ENCODE measurements around the gene IL1RL2.
A peak's percentile ranks its signal among the peaks of the same experiment; 100 is the strongest.

Gene IL1RL2

GRCh38 chr2:102159295-102159694 is 27.5 kb upstream of the IL1RL2 start:
- DNase-seq = no peak

GRCh38 chr2:102166189-102166845 is 20.5 kb upstream of the IL1RL2 start:
- DNase-seq = no peak

DNA sequence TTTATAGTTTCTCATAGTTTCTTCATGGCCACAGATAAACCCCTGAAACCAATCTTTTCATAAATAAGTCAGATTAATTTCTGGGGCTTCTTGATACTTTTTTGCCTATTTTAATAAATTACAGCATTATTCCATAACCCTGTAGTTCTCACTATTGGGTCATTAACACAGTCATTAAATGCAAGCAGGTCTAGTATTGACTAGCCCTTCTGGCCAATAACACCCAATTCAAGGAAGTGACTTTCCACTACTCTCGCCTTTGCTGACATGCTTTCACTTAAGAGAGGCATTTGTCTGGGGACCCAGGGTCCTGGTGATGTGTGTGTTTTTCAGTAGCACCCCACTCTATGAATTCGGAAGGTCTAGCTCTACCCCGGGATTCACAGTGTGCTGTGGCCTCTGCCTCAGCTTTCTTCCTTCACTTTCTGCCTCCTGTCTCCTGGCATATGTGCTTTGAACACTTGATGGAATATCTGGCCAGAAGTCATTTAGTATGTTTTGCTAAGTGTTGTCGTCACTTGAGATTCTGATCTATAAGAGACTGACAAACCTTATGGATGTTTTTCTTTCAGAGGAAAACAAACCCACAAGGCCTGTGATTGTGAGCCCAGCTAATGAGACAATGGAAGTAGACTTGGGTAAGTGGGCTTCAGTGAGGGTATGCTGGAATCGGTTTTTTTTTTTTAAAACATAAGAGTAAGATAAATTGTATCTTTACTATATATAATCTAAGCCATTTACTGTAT is 18.6 kb upstream of the IL1RL2 start:
- DNase-seq = no peak

DNA sequence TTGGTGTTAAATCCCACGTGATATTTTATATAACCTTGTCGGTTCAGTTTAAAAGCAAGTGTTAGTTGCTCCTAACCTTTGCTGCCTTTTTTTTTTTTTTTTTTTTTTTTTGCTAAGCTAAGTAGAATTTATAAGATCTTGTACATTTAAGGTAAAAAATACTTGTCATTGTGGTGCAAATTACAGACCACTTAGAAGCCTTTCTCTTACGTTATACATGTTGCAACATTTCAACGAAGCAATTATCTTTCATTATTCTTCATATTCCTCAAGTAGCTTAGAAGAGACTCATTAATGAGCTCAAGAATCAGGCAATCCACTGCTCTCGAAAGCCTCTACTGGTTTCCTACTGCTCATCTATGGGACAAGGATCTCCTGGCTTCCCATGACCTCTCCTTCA is 14.9 kb upstream of the IL1RL2 start:
- DNase-seq = no peak

DNA sequence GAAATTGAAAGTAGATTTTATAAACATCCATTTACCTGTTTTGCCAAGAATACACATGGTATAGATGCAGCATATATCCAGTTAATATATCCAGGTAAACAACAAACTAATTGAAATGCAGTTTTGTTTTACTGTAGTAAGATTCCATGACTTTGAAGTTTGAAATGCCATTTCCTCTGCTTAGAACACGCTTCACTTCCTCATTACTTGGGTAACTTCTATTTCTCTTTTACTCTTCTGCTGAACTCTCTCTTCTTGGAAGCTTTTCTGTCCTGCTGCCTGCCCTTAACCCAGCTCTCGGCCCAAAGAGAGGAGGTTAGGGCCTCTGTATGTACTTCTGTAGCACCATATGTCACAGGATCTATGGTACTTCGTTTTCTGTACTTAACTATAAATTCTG is 14.1 kb upstream of the IL1RL2 start:
- no peak for DNase-seq

DNA sequence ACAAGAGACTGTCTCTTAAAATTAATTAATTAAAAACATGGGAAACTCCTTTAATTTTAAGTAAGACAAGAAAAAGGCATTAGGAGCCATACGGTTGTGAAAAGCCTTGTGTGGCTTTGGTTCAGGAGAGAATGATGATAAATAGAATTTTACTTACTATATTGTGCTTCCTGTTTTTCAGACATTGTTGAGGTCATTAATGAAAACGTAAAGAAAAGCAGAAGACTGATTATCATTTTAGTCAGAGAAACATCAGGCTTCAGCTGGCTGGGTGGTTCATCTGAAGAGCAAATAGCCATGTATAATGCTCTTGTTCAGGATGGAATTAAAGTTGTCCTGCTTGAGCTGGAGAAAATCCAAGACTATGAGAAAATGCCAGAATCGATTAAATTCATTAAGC is 10.7 kb upstream of the IL1RL2 start:
- DNase-seq = no peak

- no peak for DNase-seq
Measured at GRCh38 chr2:102177814-102178478, 8.9 kb upstream of the IL1RL2 start.

GRCh38 chr2:102179061-102179460 is 7.8 kb upstream of the IL1RL2 start:
- DNase-seq = no peak

DNA sequence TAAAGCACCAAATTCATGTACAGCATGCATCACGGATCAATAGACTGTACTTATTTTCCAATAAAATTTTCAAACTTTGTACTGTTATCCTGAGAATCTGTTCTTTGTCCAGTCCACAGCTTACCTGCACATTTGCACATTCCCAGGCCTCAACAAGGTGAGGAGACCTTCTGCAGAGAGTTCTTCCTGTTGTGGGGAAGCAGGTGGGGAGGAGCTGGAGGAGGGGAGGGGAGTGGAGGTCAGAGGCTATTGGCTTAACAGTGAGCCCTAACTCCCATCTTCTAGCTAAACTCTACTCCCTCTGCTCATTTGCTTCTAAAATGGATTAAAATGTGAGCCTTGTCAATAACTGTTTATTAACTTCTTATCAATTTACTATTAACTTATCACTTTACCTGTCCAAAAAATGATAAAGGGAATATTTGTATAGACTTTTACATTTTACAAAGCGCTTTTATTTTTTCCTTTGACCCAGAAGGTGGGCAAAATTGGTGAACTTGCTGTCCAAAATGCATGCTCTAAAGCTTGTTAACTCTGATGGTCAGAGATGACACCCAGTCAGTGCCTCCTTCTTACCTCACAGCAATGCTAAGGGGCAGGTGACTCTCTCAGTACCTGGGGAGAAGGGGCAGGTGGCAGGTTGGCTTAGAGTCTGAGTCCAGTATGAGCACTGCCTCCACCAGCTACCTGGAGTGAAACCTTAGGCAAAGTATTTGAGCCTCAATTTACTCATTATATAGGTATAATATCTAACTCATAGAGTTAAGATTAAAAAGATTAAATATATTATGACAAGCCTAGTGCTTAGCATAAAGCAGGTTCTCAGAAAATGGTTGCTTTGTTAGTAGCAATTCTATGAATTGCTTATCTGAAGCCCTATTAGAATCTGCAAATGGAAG is 6.8 kb upstream of the IL1RL2 start:
- no peak for DNase-seq

- no peak for DNase-seq
Measured at GRCh38 chr2:102180687-102180999, 6.2 kb upstream of the IL1RL2 start.

DNA sequence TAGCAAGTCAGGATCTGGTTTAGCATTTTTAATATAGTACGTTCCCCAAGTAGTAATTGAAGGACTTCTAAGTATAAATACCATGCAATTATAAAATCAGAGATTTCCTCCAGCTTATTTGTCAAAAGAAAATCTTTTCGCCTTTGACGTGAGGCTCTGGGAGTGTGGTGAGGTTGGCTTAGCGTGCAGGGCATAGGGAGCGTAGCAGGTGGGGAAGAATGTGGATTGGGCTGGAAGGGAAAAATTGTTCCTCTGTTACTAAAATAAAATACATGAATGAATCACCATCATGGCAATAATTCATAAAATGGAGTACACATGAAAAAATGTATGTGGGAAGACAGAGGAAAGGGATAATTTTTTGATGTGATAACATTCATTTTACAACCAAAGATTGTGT is 5.4 kb upstream of the IL1RL2 start:
- no peak for DNase-seq

DNA sequence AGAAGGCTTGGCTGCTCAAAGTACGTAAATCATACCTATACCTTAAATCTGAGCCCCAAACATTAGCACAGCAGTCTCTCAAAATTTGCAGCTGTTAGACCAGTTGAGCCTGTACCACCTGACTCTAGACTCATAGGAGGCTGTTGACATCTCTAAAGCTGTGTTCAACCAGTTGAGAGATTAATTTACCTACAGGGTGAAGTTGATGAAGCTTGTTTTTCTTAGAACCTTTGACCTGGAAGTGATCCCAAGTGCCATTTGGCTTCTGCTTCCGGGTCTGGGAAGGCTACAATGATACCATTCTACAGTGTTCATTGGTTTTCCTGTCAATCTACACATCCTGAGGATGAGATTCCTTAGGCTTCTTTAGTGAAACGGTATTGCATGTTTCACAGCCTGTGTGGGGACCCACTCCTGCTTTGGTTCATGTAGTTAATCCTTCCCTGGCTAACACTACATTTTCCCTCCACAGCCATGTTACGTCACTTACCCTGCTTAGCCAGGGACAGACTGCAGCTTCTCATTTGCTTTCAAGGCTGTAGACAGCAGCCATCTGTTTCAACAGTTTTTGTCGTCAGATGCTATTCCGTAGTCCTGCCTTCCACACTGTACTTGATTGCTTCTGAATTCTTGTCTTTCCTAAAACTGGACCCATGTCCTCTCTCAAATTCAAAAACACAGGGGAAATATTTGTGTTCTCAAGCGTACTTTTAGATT is 4.7 kb upstream of the IL1RL2 start:
- DNase-seq = no peak

GRCh38 chr2:102184018-102184417 is 2.8 kb upstream of the IL1RL2 start:
- DNase-seq = no peak

DNA sequence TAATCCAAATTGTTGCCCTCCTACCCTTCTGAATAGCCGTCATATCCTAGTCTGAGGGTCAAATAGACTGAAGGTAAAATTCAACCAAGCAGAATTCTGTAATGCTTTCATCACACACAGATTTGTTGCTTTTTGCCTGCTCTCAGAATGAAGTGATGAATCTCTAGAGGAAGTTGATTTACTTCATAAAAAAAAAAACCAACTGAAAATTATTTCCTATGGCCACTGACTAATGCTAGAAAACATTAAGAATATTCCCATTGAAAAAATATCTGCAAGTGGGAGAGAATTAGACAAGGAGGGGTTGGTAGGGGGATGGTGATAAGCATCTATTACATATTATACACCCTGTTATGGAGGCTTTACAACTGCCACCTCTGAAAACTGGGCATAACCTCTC is 2.3 kb upstream of the IL1RL2 start:
- no peak for DNase-seq

DNA sequence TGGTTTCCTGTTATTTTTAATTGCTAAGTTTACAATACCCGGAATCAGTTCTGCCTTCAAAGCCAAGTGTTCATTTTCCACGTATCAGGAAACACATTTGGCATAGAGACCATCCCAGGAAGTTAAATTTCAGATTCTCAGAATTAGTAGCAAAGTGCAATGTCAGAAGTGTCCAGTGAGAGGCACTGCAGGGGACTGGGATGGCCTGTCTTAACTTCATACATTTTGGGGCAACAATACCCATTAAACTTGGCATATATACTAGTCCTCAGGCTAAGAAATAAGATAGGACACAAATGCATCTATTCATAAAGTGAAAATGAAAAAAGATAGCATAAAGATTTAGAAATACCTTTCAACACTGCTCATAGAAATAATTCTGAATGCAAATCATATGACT is 1.5 kb upstream of the IL1RL2 start:
- DNase-seq = peak; percentile 7

- DNase-seq = peak; percentile 31
Measured at GRCh38 chr2:102187496-102188150, 800 bp downstream of the IL1RL2 start.

GRCh38 chr2:102190430-102191107 is 3.7 kb downstream of the IL1RL2 start:
- no peak for DNase-seq

DNA sequence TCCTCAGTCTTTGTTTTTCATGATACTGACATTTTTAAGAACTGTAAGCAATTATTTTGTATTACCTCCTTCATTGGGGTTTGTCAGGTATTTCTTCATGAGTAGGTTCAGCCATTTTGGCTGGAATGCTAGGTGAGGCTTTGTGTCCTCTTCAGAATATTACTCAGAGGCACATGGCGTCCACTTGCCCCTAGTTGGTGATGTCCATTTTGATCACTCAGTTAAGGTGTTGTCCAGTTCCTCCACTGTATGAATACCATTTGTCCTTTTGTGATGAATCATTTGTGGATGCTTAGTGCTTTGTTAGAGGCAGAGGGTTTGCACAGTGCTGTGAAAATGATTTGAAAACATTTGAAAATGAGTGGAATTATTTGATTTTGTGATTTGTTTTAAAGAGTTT is 4.7 kb downstream of the IL1RL2 start:
- no peak for DNase-seq

GRCh38 chr2:102193074-102193473 is 6.3 kb downstream of the IL1RL2 start:
- no peak for DNase-seq

- no peak for DNase-seq
Measured at GRCh38 chr2:102194609-102195268, 7.9 kb downstream of the IL1RL2 start.

Data from CD4-positive, alpha-beta T cell treated with Interleukin-17A for 1 hour (primary cell).